Nucleus accumbens (tissue), 56 donors: Measurements from ENCODE around the gene GM2A.

ENCODE experiments used
- DNase-seq, 56 donors: peaks; one replicate each; lab custom pipeline; 2025; lab: John Stamatoyannopoulos, UW

Gene GM2A

DNA sequence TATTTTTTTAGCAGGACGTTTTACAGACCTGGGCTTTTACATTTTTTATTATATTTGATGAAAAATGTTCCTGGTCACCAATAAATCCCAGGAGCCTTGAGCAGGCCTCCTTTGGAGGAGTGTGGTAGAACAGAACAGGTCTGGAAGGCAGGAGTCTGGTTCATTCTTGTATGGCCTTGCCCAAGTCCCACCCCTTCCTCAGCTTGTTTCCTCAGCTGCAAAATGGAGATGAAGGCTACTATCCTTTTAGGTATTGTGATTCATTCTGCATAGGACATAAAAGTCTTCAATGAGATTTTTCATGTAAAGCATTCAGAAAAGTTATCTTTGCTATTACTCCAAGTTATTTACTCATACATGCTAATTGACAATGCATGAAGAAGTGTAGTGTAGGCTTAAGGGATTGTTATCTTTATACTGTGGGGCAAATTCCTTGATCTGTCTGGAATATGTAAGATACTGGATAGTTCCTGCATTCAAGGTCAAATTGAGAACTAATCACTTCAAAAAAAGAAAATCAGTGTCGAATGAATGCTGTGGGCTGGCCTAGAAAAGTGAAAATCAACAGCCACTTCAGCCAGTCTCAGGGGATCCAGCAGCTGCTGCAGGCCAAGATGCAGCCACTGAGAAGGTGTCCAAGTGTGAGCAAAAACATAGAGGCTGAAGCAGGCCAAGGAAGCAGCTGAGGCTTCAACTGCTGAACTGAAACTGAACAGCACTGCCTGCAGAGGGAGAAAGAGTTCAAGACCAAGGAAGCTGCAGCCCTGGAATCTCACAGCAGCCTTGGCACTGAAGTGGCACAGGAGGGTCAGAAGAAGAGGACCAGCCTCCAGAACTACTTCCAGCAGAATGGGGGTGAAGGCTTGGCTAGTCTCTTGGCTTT is 66.1 kb downstream of the GM2A start:
- DNase-seq, result peak in 7 of 56 donors; percentile 4 to 23 (median 13)
